Right hindlimb (tissue), 1 donor: ENCODE measurements around the gene GLT8D2.

ENCODE experiments used
- DNase-seq: peaks from one replicate; pipeline ENCODE4 v3.0.0-alpha.2; 2018

GLT8D2 gene

DNA sequence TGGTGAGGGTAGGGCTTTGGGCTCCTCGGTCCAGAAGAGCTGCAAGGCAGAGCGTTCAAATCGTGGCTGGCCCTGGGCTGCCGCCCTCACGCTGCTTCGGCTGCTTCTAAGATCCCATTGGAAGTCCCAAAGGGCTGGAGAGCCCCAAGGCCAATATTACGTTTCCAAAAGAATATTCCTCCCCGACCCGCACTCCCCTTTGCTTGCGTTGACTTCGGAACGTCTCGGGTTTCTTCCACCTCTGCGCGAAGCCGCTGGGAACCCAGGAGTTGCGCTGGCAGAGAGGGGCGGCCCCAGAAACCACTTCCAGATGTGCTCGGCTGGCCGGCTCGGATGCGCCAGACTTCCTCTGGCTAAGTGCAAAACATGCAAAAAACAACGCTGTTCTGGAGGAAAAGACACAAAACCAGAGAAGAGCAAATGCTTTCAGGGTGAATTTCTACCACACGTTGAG is at the start of gene GLT8D2:
GLT8D2 (minus strand) TSS at position 285 of the 454 bp plus-strand sequence. CDS start 30,539 bp downstream, outside the sequence.
- peak; percentile 92 for DNase-seq

- DNase-seq = no peak
These were observed 48.0 kb upstream of the GLT8D2 start for GRCh38 chr12:104097954-104098353.

- DNase-seq = no peak
These were observed 45.3 kb upstream of the GLT8D2 start for GRCh38 chr12:104095289-104095688.

DNA sequence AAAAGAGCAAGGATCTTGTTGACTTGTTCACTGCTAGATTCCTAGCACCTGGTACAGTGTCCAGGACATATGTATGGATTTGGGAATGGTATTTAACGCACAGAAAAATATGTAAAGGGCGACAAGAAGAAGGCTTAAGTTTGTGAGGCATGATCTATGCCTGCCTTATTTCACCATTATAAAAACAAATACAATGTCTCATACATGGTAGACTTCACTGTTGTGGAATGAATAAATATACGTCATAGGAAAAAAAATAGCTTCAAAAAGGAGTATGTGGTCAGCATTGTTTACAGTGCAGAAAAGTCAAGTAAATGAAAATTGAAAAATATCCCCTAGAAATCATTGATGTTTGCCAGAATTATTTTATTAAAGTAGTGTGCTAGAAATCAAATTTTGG is 44.3 kb upstream of the GLT8D2 start:
- no peak for DNase-seq

GRCh38 chr12:104091136-104091535 is 41.1 kb upstream of the GLT8D2 start:
- no peak for DNase-seq

DNA sequence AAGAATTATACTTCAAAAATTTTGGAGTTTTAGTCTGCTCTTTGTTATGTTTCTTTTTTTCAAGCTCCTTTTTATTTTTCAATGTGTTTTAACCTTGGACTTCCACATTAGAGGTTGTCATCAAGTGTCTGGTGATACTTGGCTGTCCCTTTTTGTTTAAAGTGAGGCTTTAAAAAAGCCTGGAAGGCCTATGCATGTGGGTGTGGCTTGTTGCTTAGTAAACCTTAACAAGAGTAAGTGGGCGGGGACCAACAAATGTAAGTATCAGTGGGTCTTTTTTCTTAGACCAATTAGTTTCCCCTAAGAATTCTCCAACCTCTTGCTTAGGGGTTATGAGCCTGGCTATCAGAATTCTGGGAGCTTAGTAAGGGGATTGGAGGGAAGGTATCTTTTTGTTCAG is 40.7 kb upstream of the GLT8D2 start:
- DNase-seq = no peak

- no peak for DNase-seq
These were observed 33.9 kb upstream of the GLT8D2 start for GRCh38 chr12:104083769-104084475.

GRCh38 chr12:104080764-104081163 is 30.8 kb upstream of the GLT8D2 start:
- no peak for DNase-seq

DNA sequence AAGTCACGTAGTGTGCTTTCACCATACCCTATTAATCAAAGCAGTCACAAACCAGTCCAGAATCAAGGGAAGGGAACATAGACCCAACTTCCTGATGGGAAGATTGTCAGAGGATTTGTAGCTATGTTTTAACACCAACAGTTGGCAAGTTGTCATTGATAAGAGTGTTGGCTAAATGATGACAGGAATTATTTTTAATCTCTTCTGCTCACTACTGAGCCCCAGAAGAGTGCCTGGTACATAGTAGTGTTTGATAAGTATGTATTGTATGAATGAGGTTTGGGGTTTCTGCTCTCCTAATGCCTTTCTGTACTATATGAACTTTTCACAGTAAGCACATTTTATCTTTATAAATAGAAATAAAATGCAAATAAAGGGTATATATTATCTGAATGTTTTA is 29.0 kb upstream of the GLT8D2 start:
- DNase-seq = no peak

DNA sequence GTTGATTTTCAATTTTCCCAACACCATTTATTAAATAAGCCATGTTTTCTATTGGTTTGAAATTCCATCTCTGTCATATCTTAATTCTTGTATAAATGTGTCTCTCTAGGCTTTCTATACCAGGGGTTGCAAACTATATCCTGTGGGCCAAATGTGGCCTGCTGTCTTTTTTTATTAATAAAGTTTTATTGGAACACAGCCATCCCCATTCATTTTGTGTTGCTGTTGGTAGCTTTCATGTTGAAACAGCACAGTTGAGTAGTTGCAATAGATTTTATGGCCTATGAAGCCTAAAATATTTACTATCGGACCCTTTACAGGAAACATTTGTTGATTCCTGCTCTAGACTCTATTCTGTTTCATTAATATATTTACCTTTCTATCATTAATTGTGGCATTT is 23.7 kb upstream of the GLT8D2 start:
- DNase-seq = no peak

DNA sequence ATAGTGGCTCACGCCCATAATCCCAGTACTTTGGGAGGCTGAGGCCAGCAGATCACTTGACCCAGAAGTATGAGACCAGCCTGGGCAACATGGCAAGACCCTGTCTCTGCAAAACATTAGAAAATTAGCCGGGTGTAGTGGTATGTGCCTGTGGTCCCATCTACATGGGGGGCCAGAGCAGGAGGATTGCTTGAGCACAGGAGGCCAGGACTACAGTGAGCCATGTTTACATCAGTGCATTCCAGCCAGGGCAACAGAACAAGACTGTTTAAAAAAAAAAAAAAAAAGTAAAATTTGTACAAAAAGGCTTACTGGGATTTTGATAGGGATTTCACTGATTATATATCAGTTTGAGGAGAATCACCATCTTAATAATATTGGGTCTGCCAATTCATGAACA is 22.1 kb upstream of the GLT8D2 start:
- DNase-seq = no peak

- DNase-seq = peak; percentile 40
These were observed 14.9 kb upstream of the GLT8D2 start for GRCh38 chr12:104064842-104065427.

DNA sequence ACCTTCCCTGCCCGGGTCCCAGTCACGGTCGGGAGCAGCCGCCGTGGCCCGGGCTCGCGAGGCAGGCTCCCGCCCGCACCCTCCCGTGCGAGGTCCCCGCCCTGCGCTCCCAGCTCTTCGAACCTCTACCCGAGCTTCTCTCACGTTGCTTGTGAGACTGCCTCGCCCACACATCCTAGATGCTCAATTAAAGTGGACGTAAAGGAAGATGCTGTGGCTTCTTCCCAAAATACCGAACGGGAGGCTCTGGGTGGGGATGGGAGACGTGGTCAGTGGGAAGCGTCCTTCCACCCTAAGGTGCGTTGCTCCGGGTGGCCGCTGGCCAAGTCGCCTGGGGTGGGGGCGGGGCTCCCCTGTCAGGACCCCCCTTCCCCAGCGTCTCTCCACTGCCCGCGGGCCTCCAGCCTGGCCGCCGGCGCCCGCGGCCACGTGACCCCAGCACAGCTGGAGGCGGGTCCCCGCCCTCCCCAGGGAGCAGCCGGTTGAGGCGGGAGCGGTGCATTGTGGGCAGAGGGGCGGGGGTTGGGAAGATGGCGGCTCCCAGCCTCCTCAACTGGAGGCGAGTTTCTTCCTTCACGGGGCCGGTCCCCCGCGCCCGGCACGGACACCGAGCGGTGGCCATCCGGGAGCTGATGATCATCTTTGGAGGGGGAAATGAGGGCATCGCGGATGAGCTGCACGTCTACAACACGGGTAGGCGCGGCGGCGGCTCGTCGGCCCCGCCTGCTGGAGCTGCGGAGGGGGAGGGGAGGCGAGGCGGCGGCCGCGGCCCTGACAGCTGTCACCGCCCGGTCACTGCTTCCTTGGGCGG is 14.2 kb upstream of the GLT8D2 start, which contains the start of gene HCFC2:
HCFC2 (plus strand) TSS at position 501 of the 811 bp plus-strand sequence; CDS start at position 531, 30 bp downstream.
- DNase-seq = peak; percentile 96

- DNase-seq = no peak
These were observed 13.7 kb upstream of the GLT8D2 start for GRCh38 chr12:104063712-104064030.

DNA sequence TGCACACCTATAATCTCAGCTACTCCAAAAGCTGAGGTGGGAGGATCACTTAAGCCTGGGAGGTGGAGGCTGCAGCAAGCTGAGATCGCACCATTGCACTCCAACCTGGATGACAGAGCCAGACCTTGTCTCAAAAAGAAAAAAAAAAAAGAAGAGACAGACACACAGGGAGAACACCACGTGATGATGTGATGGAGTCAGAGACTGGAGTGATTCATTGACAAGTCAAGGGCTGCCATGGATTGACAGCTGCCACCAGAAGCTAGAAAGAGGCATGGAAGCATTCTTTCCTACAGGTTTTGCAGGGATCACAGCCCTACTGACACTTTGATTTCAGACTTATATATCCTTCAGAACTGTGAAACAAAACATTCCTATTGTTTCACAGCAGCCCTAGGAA is 10.8 kb upstream of the GLT8D2 start:
- DNase-seq = no peak

- DNase-seq = no peak
These were observed 10.0 kb upstream of the GLT8D2 start for GRCh38 chr12:104059963-104060362.

GRCh38 chr12:104058802-104059201 is 8.8 kb upstream of the GLT8D2 start:
- DNase-seq = no peak

DNA sequence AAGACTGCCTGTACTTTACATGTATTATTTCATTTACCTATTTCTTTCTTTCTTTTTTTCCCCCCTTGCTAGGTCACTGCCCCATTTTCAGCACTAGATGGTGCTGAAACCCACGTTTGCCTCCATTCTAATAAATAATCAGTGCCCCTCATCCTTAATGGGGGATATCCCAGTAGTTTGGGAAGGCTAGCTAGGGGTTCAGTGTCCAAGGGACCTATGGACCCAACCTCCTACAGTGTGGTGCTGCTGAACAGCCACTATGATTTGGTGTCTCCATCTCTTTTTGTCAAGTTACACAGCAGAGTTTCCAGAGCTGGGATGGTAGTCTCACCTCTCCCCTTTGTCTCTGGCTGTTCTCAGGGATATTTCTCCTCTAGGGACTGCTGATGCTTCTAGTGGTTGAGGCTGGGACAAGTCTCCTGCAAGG is 7.8 kb upstream of the GLT8D2 start:
- no peak for DNase-seq

- DNase-seq = no peak
These were observed 6.5 kb upstream of the GLT8D2 start for GRCh38 chr12:104056419-104056972.

- peak; percentile 80 for DNase-seq
These were observed 5.8 kb upstream of the GLT8D2 start for GRCh38 chr12:104055686-104056388.

DNA sequence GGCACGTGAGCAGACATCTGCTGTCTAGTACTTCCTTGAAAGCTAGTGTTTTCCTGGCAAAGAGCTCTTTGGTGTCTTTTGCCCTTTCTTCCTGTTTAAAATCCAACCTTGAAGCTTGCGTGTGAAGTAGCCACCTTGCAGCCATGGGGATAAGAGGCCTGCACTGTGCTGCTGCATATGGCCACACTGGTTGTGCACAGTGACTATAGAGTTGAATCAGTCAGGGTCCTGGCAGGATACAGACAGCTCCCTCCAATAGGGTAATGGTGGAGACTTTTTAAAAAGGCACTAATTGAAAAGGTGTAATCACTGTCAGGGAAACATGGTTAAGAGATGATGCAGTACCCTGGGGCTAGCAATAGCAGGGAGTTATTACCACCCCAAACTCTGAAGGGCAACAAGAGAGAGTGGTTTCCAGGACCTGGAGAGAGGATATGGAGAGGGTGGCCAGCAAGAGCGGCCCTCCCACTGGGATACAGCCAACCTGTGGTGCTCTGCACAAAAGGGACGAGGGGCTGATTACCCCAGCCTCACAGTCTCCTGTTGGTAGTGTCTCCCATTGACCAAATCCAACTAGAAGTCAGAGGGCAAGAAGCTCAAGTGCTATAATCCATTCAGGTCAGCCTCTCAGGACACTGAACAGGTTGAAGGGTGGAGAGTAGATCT is 4.8 kb upstream of the GLT8D2 start:
- DNase-seq = no peak

DNA sequence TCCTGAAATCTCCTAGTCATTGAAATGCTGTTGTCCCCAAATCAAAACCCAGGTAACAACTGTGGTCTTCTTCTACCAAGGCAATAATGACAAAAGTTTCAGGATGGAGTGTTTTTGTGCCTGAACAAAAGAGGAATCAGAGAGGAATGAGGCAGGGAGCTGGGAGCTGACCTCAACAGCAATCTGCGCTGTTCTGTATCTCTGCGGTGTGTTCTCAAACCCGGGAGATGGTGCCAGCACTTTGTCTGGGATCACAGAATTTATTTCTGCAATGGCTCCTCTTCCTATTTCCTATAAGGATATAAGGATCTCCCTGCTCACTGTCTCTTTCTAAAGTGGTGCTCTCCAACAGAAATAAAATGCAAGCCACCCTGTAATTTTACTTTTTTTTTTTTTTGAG is 449 bp upstream of the GLT8D2 start:
- peak; percentile 36 for DNase-seq
